Suprapubic skin (tissue), 4 donors: Measurements from ENCODE around the gene VPS8.

Experiments used
- POLR2A ChIP-seq, 2 donors: fragments of 450-650 bp; IDR thresholded peaks; one replicate each; pipeline ENCODE4 v1.6.1; 2017; ENCODE audit warnings: antibody characterized with exemption in 2 of 2, mild to moderate bottlenecking in 2 of 2, moderate library complexity in 2 of 2
- POLR2AphosphoS5 ChIP-seq, 3 donors: sonication (generic); formaldehyde crosslinking; IDR thresholded peaks; one replicate each; pipeline ENCODE4 v1.6.1; 2017; ENCODE audit warnings: antibody characterized with exemption in 3 of 3
- TF ChIP-seq, protein P1 (sequence below), 2 donors: fragments of 200-600 bp in 1 of 2; fragments of 450-650 bp in 1 of 2; sonication (generic) in 1 of 2; IDR thresholded peaks; one replicate each; pipeline ENCODE4 v1.5.1; 2016 to 2019; ENCODE audit warnings: antibody characterized with exemption in 2 of 2, mild to moderate bottlenecking in 1 of 2, moderate library complexity in 1 of 2

DNA sequence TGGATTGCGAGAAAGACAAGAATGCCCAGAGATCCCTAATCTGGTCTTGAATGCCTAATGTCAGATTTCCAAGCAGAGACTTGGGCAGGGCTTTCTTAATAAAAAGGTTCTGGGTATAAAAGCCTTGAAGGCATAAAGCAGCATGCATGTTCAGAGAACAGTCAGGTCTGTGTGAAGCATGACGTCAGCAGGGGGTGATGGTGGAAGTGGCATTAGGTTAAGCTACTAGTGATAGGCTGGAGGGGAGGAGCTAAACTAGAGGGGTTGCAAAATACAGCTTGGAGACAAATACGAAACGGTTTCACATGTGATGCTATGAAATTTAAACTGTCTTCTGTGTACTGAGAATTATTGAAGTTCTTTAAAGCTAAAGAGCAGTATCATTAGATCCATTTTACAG, 125.6 kb downstream of the VPS8 start:
- TF ChIP-seq, protein P1, sequence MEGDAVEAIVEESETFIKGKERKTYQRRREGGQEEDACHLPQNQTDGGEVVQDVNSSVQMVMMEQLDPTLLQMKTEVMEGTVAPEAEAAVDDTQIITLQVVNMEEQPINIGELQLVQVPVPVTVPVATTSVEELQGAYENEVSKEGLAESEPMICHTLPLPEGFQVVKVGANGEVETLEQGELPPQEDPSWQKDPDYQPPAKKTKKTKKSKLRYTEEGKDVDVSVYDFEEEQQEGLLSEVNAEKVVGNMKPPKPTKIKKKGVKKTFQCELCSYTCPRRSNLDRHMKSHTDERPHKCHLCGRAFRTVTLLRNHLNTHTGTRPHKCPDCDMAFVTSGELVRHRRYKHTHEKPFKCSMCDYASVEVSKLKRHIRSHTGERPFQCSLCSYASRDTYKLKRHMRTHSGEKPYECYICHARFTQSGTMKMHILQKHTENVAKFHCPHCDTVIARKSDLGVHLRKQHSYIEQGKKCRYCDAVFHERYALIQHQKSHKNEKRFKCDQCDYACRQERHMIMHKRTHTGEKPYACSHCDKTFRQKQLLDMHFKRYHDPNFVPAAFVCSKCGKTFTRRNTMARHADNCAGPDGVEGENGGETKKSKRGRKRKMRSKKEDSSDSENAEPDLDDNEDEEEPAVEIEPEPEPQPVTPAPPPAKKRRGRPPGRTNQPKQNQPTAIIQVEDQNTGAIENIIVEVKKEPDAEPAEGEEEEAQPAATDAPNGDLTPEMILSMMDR (IDR thresholded peaks at IDR 0.05): no peak
- TF ChIP-seq POLR2AphosphoS5 (IDR thresholded peaks at IDR 0.05) (no peak), POLR2A (IDR thresholded peaks at IDR 0.05) (no peak)
